Progenitor cell of endocrine pancreas (in vitro differentiated cells): ENCODE measurements around the gene TEPSIN. TPM values are rescaled to one million over a fixed set of nuclear protein-coding genes. Genes with fewer than 3 reads are reported as not detected.

Experiments used
- DNase-seq: peaks from one replicate; pipeline ENCODE4 v3.0.0; 2021; ENCODE audit warnings: low spot score; ENCODE audit not compliant: unreplicated experiment
- H3K27ac Mint-ChIP-seq: 2 replicates; pipeline ENCODE4 v1.8.0; 2021; ENCODE audit warnings: mild to moderate bottlenecking, moderate library complexity, mixed read lengths
- H3K27me3 Mint-ChIP-seq: 2 replicates; pipeline ENCODE4 v1.8.0; 2021; ENCODE audit warnings: mixed read lengths
- H3K36me3 Mint-ChIP-seq: 2 replicates; pipeline ENCODE4 v1.8.0; 2022; ENCODE audit warnings: mixed read lengths; ENCODE audit not compliant: insufficient read depth
- H3K4me1 Mint-ChIP-seq: 2 replicates; pipeline ENCODE4 v1.8.0; 2021; ENCODE audit warnings: low read depth, mixed read lengths
- H3K4me3 Mint-ChIP-seq: 2 replicates; pipeline ENCODE4 v1.8.0; 2021; ENCODE audit warnings: low read depth, mild to moderate bottlenecking, moderate library complexity, mixed read lengths
- H3K9me3 Mint-ChIP-seq: 2 replicates; pipeline ENCODE4 v1.8.0; 2021; ENCODE audit warnings: low read depth, mixed read lengths
- CTCF ChIP-seq: fragments of 200-600 bp; sonication (generic); IDR thresholded peaks from one replicate; pipeline ENCODE4 v1.5.0; 2021; ENCODE audit warnings: antibody characterized with exemption, mild to moderate bottlenecking; ENCODE audit not compliant: unreplicated experiment
- total RNA-seq: library from RNA; stranded (reverse); gene quantifications from 2 replicates; pipeline ENCODE4 v1.2.1, GENCODE V29; 2021

The TEPSIN gene
- total RNA-seq, 1 donor from 2014 or later, result 63.2 TPM

GRCh38 chr17:81192386-81193050 lies 46.3 kb downstream of the TEPSIN start:
- no peak for TF ChIP-seq CTCF
- H3K36me3 Mint-ChIP-seq, result no peaks in the 10 kb centered on the region
- no peak for DNase-seq
- H3K9me3 Mint-ChIP-seq, result no peaks in the 10 kb centered on the region
- H3K4me1 Mint-ChIP-seq, result no peaks in the 10 kb centered on the region
- H3K27me3 Mint-ChIP-seq, result no peaks in the 10 kb centered on the region
- H3K27ac Mint-ChIP-seq, result no peak overlapping the region
- H3K4me3 Mint-ChIP-seq, result no peak overlapping the region

GRCh38 chr17:81191646-81192045 lies 47.2 kb downstream of the TEPSIN start:
- TF ChIP-seq CTCF, result no peak
- Mint-ChIP-seq H3K27ac (no peak overlapping the region), H3K4me1 (no peaks in the 10 kb centered on the region), H3K27me3 (no peaks in the 10 kb centered on the region), H3K9me3 (no peaks in the 10 kb centered on the region), H3K36me3 (no peaks in the 10 kb centered on the region), H3K4me3 (no peak overlapping the region)
- no peak for DNase-seq

GRCh38 chr17:81191116-81191515 lies 47.7 kb downstream of the TEPSIN start:
- H3K27ac Mint-ChIP-seq, result no peak overlapping the region
- DNase-seq, result no peak
- H3K4me3 Mint-ChIP-seq, result no peak overlapping the region
- no peaks in the 10 kb centered on the region for H3K36me3 Mint-ChIP-seq
- TF ChIP-seq CTCF, result no peak
- H3K4me1 Mint-ChIP-seq, result no peaks in the 10 kb centered on the region
- H3K27me3 Mint-ChIP-seq, result no peaks in the 10 kb centered on the region
- H3K9me3 Mint-ChIP-seq, result no peaks in the 10 kb centered on the region

- TF ChIP-seq CTCF, result no peak
- no peaks in the 10 kb centered on the region for H3K27me3 Mint-ChIP-seq
- no peaks in the 10 kb centered on the region for H3K4me1 Mint-ChIP-seq
- DNase-seq, result no peak
- H3K27ac Mint-ChIP-seq, result no peak overlapping the region
- no peak overlapping the region for H3K4me3 Mint-ChIP-seq
- H3K36me3 Mint-ChIP-seq, result no peaks in the 10 kb centered on the region
- no peaks in the 10 kb centered on the region for H3K9me3 Mint-ChIP-seq
These were observed 48.3 kb downstream of the TEPSIN start for GRCh38 chr17:81190591-81190990.

GRCh38 chr17:81189670-81190530 lies 49.0 kb downstream of the TEPSIN start:
- Mint-ChIP-seq H3K4me3 (no peak overlapping the region), H3K9me3 (no peaks in the 10 kb centered on the region), H3K27me3 (no peaks in the 10 kb centered on the region), H3K27ac (no peak overlapping the region), H3K4me1 (no peaks in the 10 kb centered on the region), H3K36me3 (no peaks in the 10 kb centered on the region)
- TF ChIP-seq CTCF, result peak; percentile 49
- no peak for DNase-seq
